Measurements from ENCODE around the gene PDIA2. TPM values are rescaled to one million over a fixed set of nuclear protein-coding genes. Genes with fewer than 3 reads are reported as not detected.

PDIA2 gene
- total and polyA plus RNA-seq, 2 experiments from 2014 or later: not detected

GRCh38 chr16:296806-297510 lies 14.0 kb downstream of the PDIA2 start:
- TF ChIP-seq EZH2phosphoT487 (IDR thresholded peaks at IDR 0.05; ENCODE audit: insufficient read depth, low read depth) (no peak), EZH2 (IDR thresholded peaks at IDR 0.05; ENCODE audit: insufficient read depth, poor library complexity, severe bottlenecking) (no peak)
- Histone ChIP-seq H3K79me2 (ENCODE audit: insufficient read depth) (no peaks in the 10 kb centered on the region), H3K4me1 (ENCODE audit: insufficient read depth) (no peaks in the 10 kb centered on the region), H3K36me3 (ENCODE audit: low read depth) (no peaks in the 10 kb centered on the region), H3K4me3 (no peak overlapping the region), H3K9ac (no peak overlapping the region), H2AFZ (no peak overlapping the region), H3K9me3 (ENCODE audit: low read depth) (no peaks in the 10 kb centered on the region), H3K4me2 (ENCODE audit: unreplicated experiment) (no peak overlapping the region), H4K20me1 (ENCODE audit: insufficient read depth) (no peaks in the 10 kb centered on the region), H3K27me3 (replicated peaks; ENCODE audit: insufficient read depth) (no peaks in the 10 kb centered on the region), H3F3A (ENCODE audit: insufficient read depth) (no peaks in the 10 kb centered on the region), H3K27ac (no peak overlapping the region), H3K9me2 (ENCODE audit: insufficient read depth) (no peaks in the 10 kb centered on the region)
- in situ Hi-C loops (cut with MboI): no loop called here
- DNase-seq: no peak
- WGBS, 2 experiments (ENCODE audit: low coverage in 1 of 2, low lambda C conversion rate in 2 of 2, missing lambda C conversion rate in 2 of 2): 90 to 92% methylated on average over 21 to 37 of the region's 37 CpGs

DNA sequence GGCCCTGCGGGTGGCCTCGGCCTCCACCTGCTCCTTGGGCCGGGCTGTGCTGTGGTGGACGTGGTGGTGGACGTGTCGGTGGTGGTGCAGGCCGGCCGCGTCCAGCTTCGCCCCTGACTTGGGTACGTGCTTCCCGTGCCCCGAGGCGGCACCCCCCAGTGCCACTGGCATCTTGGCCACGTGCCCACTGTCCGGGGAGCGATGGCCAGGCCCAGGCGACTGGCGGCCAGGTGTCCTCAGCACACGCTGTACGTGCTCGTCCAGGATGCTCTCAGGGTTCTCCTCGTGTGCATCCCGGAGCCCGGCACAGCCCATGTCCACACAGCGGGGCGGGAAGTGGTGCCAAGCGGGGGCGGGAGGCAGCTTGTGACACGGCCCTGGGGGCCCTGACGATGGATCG lies 14.9 kb downstream of the PDIA2 start:
- no peak overlapping the region for H3K4me2 ChIP-seq (ENCODE audit: unreplicated experiment)
- no peaks in the 10 kb centered on the region for H3K79me2 ChIP-seq (ENCODE audit: insufficient read depth)
- no peaks in the 10 kb centered on the region for H3K36me3 ChIP-seq (ENCODE audit: low read depth)
- H3F3A ChIP-seq (ENCODE audit: insufficient read depth): no peaks in the 10 kb centered on the region
- H3K27me3 ChIP-seq (replicated peaks; ENCODE audit: insufficient read depth): no peaks in the 10 kb centered on the region
- no peaks in the 10 kb centered on the region for H3K9me3 ChIP-seq (ENCODE audit: low read depth)
- no peaks in the 10 kb centered on the region for H3K9me2 ChIP-seq (ENCODE audit: insufficient read depth)
- no peak overlapping the region for H3K27ac ChIP-seq
- in situ Hi-C loops (cut with MboI): no loop called here
- H3K9ac ChIP-seq: no peak overlapping the region
- no peak overlapping the region for H2AFZ ChIP-seq
- H3K4me1 ChIP-seq (ENCODE audit: insufficient read depth): no peaks in the 10 kb centered on the region
- WGBS, 2 experiments (ENCODE audit: low coverage in 1 of 2, low lambda C conversion rate in 2 of 2, missing lambda C conversion rate in 2 of 2): 92 to 95% methylated on average over 27 to 32 of the region's 32 CpGs
- TF ChIP-seq EZH2phosphoT487 (IDR thresholded peaks at IDR 0.05; ENCODE audit: insufficient read depth, low read depth): no peak
- TF ChIP-seq EZH2 (IDR thresholded peaks at IDR 0.05; ENCODE audit: insufficient read depth, poor library complexity, severe bottlenecking): no peak
- no peaks in the 10 kb centered on the region for H4K20me1 ChIP-seq (ENCODE audit: insufficient read depth)
- H3K4me3 ChIP-seq: no peak overlapping the region
- DNase-seq: no peak

DNA sequence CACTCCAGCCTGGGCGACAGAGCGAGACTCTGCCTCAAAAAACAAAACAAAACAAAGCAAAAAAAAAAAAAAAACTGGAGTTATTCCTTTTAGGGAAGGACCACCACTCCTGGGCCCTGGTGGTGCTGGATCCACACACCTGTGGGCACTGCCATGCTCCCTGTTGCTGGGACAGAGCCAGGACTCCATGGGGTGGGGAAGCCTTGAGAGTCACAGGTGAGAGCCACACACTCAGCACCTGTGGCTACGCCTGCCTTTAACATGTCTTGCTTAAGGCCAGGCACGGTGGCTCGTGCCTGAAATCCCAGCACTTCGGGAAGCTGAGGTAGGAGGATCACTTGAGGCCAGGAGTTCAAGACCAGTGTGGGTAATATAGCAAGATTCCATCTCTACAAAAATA lies 18.3 kb downstream of the PDIA2 start:
- H3K79me2 ChIP-seq (ENCODE audit: insufficient read depth): no peaks in the 10 kb centered on the region
- no peaks in the 10 kb centered on the region for H3K27me3 ChIP-seq (replicated peaks; ENCODE audit: insufficient read depth)
- H3F3A ChIP-seq (ENCODE audit: insufficient read depth): no peaks in the 10 kb centered on the region
- H3K9me2 ChIP-seq (ENCODE audit: insufficient read depth): no peaks in the 10 kb centered on the region
- no peak overlapping the region for H3K4me3 ChIP-seq
- H4K20me1 ChIP-seq (ENCODE audit: insufficient read depth): no peaks in the 10 kb centered on the region
- H3K4me1 ChIP-seq (ENCODE audit: insufficient read depth): no peaks in the 10 kb centered on the region
- DNase-seq: no peak
- no peaks in the 10 kb centered on the region for H3K9me3 ChIP-seq (ENCODE audit: low read depth)
- H3K4me2 ChIP-seq (ENCODE audit: unreplicated experiment): no peak overlapping the region
- TF ChIP-seq EZH2phosphoT487 (IDR thresholded peaks at IDR 0.05; ENCODE audit: insufficient read depth, low read depth): no peak
- TF ChIP-seq EZH2 (IDR thresholded peaks at IDR 0.05; ENCODE audit: insufficient read depth, poor library complexity, severe bottlenecking): no peak
- WGBS, 2 experiments (ENCODE audit: low coverage in 1 of 2, low lambda C conversion rate in 2 of 2, missing lambda C conversion rate in 2 of 2): 94 to 99% methylated on average over 6 of the region's 6 CpGs
- H3K27ac ChIP-seq: no peak overlapping the region
- no peaks in the 10 kb centered on the region for H3K36me3 ChIP-seq (ENCODE audit: low read depth)
- H2AFZ ChIP-seq: no peak overlapping the region
- H3K9ac ChIP-seq: no peak overlapping the region
- in situ Hi-C loops (cut with MboI): no loop called here

DNA sequence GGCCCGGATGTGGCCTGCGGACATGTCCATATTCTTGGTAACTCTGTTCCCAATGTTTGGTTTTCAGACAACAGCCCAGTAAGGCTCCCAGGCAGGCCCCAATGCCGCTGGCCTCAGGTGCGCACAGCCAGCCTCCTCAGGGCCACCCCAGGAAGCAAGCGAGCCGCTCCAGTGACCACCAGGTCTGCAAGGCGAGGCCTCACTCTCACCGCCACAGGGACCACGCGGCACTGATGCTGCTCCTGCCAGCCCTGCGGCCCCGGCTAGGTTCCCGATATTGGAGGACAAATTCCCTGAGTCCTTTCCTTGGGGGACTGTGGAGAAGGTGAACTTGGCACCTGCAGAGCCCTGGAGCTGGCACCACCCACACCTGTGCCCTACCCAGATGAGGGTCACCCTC lies 19.0 kb downstream of the PDIA2 start:
- Histone ChIP-seq H3K27ac (no peak overlapping the region), H3K9me2 (ENCODE audit: insufficient read depth) (no peaks in the 10 kb centered on the region), H3F3A (ENCODE audit: insufficient read depth) (no peaks in the 10 kb centered on the region), H3K36me3 (ENCODE audit: low read depth) (no peaks in the 10 kb centered on the region), H2AFZ (no peak overlapping the region), H3K4me3 (no peak overlapping the region), H3K9ac (no peak overlapping the region), H3K4me1 (ENCODE audit: insufficient read depth) (no peaks in the 10 kb centered on the region), H3K9me3 (ENCODE audit: low read depth) (no peaks in the 10 kb centered on the region), H3K79me2 (ENCODE audit: insufficient read depth) (no peaks in the 10 kb centered on the region), H3K27me3 (replicated peaks; ENCODE audit: insufficient read depth) (no peaks in the 10 kb centered on the region), H4K20me1 (ENCODE audit: insufficient read depth) (no peaks in the 10 kb centered on the region), H3K4me2 (ENCODE audit: unreplicated experiment) (no peak overlapping the region)
- 99% methylated on average over 13 of the region's 13 CpGs for WGBS, 2 experiments (ENCODE audit: low coverage in 1 of 2, low lambda C conversion rate in 2 of 2, missing lambda C conversion rate in 2 of 2)
- in situ Hi-C loops (cut with MboI): no loop called here
- TF ChIP-seq EZH2 (IDR thresholded peaks at IDR 0.05; ENCODE audit: insufficient read depth, poor library complexity, severe bottlenecking): no peak
- TF ChIP-seq EZH2phosphoT487 (IDR thresholded peaks at IDR 0.05; ENCODE audit: insufficient read depth, low read depth): no peak
- DNase-seq: no peak

Data from GM23248 (cell line).